GM11168 (cell line): ENCODE data around the gene RALY.

Experiments used
- in situ Hi-C: fragments of 300-500 bp; cut with MboI; formaldehyde crosslinking; loops from one replicate; pipeline ENCODE4 v1.12.0; 2022; ENCODE audit warnings: low sequenced_read_pairs; ENCODE audit not compliant: unreplicated experiment

Gene RALY

GRCh38 chr20:34098570-34098969 is 104.9 kb downstream of the RALY start:
- in situ Hi-C loops, result no loop called here

GRCh38 chr20:34099675-34100074 is 106.0 kb downstream of the RALY start:
- in situ Hi-C loops, result loop anchor here (25.0 kb wide), 1 partner anchor 237 kb away; no protein-coding TSS in a partner anchor

- in situ Hi-C loops, result loop anchor here (25.0 kb wide), 1 partner anchor 238 kb away; no protein-coding TSS in a partner anchor
Observed at GRCh38 chr20:34100576-34100975, 106.9 kb downstream of the RALY start.

GRCh38 chr20:34102342-34102741 is 108.6 kb downstream of the RALY start:
- in situ Hi-C loops, result loop anchor here (25.0 kb wide), 1 partner anchor 240 kb away; no protein-coding TSS in a partner anchor

- in situ Hi-C loops, result loop anchor here (25.0 kb wide), 1 partner anchor 242 kb away; no protein-coding TSS in a partner anchor
Observed at GRCh38 chr20:34104059-34104458, 110.3 kb downstream of the RALY start.

GRCh38 chr20:34105978-34106675 is 112.4 kb downstream of the RALY start:
- in situ Hi-C loops, result loop anchor here (25.0 kb wide), 1 partner anchor 244 kb away; no protein-coding TSS in a partner anchor

GRCh38 chr20:34108616-34109174 is 115.0 kb downstream of the RALY start:
- in situ Hi-C loops, result loop anchor here (25.0 kb wide), 1 partner anchor 246 kb away; no protein-coding TSS in a partner anchor

GRCh38 chr20:34109442-34109841 is 115.7 kb downstream of the RALY start:
- in situ Hi-C loops, result loop anchor here (25.0 kb wide), 1 partner anchor 247 kb away; no protein-coding TSS in a partner anchor

- in situ Hi-C loops, result loop anchor here (25.0 kb wide), 1 partner anchor 248 kb away; no protein-coding TSS in a partner anchor
Observed at GRCh38 chr20:34110025-34110744, 116.5 kb downstream of the RALY start.

- in situ Hi-C loops, result loop anchor here (25.0 kb wide), 1 partner anchor 249 kb away; no protein-coding TSS in a partner anchor
Observed at GRCh38 chr20:34110745-34111641, 117.3 kb downstream of the RALY start.

GRCh38 chr20:34111702-34112599 is 118.2 kb downstream of the RALY start, which contains the start of gene EIF2S2:
TSS of gene EIF2S2 (minus strand) at chr20:34112243. CDS start at chr20:34112110, 133 bp downstream.
- in situ Hi-C loops, result loop anchor here (25.0 kb wide), 1 partner anchor 250 kb away; no protein-coding TSS in a partner anchor

- in situ Hi-C loops, result loop anchor here (25.0 kb wide), 1 partner anchor 250 kb away; no protein-coding TSS in a partner anchor
Observed at GRCh38 chr20:34112600-34113101, 118.9 kb downstream of the RALY start.

GRCh38 chr20:34114809-34115208 is 121.1 kb downstream of the RALY start:
- in situ Hi-C loops, result loop anchor here (25.0 kb wide), 1 partner anchor 253 kb away; no protein-coding TSS in a partner anchor

GRCh38 chr20:34115232-34115631 is 121.5 kb downstream of the RALY start:
- in situ Hi-C loops, result loop anchor here (25.0 kb wide), 1 partner anchor 253 kb away; no protein-coding TSS in a partner anchor

GRCh38 chr20:34120213-34120612 is 126.5 kb downstream of the RALY start:
- in situ Hi-C loops, result loop anchor here (25.0 kb wide), 1 partner anchor 258 kb away; no protein-coding TSS in a partner anchor

- in situ Hi-C loops, result loop anchor here (25.0 kb wide), 1 partner anchor 260 kb away; no protein-coding TSS in a partner anchor
Observed at GRCh38 chr20:34122274-34122980, 128.7 kb downstream of the RALY start.

- in situ Hi-C loops, result loop anchor here (25.0 kb wide), 1 partner anchor 261 kb away; no protein-coding TSS in a partner anchor
Observed at GRCh38 chr20:34123309-34123708, 129.6 kb downstream of the RALY start.
